B cell (primary cell): ENCODE measurements around the gene MYH1.

Source experiments
- CTCF ChIP-seq: fragments of 200-600 bp; IDR thresholded peaks from one replicate; pipeline ENCODE4 v1.8.0; 2022; ENCODE audit warnings: antibody characterized with exemption, mild to moderate bottlenecking
- EZH2 ChIP-seq: IDR thresholded peaks from 2 replicates; pipeline ENCODE4 v1.6.1; 2012; ENCODE audit warnings: borderline replicate concordance, low read depth, mild to moderate bottlenecking, moderate library complexity, low read length; ENCODE audit not compliant: insufficient read depth, poor library complexity, severe bottlenecking

- TF ChIP-seq CTCF (no peak), EZH2 (no peak)
Measured at GRCh38 chr17:10558049-10558448, 39.7 kb upstream of the MYH1 start.
